ENCODE measurements around the gene GPR152.

DNA sequence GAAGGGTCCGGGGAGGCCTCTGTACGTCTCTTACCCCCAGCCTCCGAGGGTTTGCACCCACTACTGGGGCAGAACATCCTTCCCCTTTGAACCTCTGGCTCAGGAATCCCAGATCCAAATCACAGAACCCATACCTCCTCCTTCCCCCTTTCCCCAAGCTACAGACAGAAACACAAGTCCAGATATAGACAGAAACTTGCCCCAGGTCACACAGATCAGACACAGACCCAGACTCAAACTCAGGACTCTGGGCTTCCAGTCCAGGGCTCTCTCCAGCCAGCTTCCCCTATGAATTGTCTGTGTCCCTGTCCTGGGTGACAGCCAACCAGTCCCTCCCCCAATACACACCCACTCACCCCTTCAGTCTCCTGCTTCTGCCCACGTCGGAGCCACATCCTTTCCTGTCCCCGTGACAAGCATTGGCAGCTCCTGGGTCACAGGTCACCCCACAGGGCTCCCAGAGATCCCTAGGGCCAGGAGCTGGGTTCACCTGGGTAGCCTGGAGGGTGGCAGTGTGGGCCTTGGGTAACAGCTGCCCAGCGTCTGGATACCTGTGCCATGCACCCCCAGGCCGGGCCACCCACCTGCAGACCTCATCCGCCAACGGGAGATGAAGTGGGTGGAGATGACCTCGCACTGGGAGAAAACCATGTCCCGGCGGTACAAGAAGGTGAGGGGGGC is 47.9 kb downstream of the GPR152 start:
- TF ChIP-seq, protein P1, sequence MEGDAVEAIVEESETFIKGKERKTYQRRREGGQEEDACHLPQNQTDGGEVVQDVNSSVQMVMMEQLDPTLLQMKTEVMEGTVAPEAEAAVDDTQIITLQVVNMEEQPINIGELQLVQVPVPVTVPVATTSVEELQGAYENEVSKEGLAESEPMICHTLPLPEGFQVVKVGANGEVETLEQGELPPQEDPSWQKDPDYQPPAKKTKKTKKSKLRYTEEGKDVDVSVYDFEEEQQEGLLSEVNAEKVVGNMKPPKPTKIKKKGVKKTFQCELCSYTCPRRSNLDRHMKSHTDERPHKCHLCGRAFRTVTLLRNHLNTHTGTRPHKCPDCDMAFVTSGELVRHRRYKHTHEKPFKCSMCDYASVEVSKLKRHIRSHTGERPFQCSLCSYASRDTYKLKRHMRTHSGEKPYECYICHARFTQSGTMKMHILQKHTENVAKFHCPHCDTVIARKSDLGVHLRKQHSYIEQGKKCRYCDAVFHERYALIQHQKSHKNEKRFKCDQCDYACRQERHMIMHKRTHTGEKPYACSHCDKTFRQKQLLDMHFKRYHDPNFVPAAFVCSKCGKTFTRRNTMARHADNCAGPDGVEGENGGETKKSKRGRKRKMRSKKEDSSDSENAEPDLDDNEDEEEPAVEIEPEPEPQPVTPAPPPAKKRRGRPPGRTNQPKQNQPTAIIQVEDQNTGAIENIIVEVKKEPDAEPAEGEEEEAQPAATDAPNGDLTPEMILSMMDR (IDR thresholded peaks at IDR 0.05), result no peak
- TF ChIP-seq RCOR1 (IDR thresholded peaks at IDR 0.05; ENCODE audit: low read depth, low read length) (no peak), ZFP36 (IDR thresholded peaks at IDR 0.05; ENCODE audit: borderline replicate concordance, partially characterized antibody) (no peak)
- TF ChIP-seq, protein P2, sequence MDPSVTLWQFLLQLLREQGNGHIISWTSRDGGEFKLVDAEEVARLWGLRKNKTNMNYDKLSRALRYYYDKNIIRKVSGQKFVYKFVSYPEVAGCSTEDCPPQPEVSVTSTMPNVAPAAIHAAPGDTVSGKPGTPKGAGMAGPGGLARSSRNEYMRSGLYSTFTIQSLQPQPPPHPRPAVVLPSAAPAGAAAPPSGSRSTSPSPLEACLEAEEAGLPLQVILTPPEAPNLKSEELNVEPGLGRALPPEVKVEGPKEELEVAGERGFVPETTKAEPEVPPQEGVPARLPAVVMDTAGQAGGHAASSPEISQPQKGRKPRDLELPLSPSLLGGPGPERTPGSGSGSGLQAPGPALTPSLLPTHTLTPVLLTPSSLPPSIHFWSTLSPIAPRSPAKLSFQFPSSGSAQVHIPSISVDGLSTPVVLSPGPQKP (IDR thresholded peaks at IDR 0.05; ENCODE audit: low read depth, low read length), result no peak

All from A549 (cell line).